ENCODE results near the gene S100PBP. TPM values are rescaled to one million over a fixed set of nuclear protein-coding genes. Genes with fewer than 3 reads are reported as not detected.
"Not testable (repeated sequence)": the region's sequence is repeated elsewhere in the genome, so short reads cannot be mapped to it uniquely, and the experiment has no call there.

The S100PBP gene
- total RNA-seq, 1 donor from 2014 or later: 59.8 TPM

DNA sequence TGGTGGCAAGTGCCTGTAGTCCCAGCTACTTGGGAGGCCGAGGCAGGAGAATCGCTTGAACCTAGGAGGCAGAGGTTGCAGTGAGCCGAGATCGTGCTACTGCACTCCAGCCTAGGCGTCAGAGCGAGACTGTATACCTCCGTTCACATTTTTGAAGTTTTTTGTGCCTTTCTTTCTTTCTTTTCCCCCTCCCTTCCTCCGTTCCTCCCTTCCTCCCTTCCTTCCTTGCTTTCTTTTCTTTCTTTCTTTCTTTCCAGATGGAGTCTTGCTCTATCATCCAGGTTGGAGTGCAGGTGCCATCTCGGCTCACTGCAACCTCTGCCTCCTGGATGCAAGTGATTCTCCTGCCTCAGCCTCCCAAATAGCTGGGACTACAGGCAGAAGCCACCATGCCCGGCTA is 88.1 kb downstream of the S100PBP start:
- intact Hi-C loops (cut with DNase I); DNase-seq (ENCODE audit: low spot score); ATAC-seq: not testable (repeated sequence)

DNA sequence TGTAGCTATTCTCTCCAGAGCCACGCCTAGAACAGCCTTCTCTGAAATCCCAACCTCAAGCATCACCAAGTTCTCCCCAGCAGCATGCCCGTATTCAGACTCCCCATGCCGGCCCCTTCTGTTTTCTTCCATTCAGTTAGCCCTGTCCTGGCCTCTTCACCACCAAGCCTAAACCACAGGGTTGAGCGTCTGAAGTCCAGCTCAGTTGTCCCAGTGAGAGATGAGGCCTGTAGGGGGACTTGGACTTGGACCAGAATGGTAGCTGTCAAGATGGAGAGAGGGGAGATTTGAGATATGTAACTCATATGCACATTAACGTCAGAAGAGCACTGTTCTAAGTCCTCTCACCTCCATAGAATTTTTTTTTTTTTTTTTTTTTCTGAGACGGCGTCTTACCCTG is 89.2 kb downstream of the S100PBP start:
- intact Hi-C loops (cut with DNase I): no loop called here
- ATAC-seq (no peak), DNase-seq (ENCODE audit: low spot score) (no peak)

DNA sequence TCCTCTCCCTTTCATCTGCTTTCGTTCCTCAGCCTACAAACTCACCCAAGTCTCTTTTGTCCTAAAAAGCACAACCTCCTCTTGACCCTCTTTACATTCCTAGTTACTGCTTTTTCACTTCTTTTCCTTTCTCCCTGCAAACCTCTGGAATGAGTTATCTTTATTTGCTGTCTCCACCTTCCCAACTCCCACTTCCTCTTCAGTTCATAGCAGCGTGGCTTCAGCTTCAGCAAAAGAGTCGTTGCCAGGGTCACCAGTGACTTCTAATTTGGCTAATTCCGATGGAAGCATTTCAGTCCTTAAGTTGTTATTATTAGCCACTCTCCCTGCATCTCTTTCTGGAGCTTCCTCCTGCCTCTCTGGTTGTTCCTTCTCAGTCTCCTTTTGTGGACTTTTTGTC is 90.0 kb downstream of the S100PBP start:
- no peak for ATAC-seq
- DNase-seq (ENCODE audit: low spot score): no peak
- intact Hi-C loops (cut with DNase I): no loop called here

Other genes with a start within 250 kb of the S100PBP start
- gene ZBTB8OS, start 167.1 kb upstream of the S100PBP start, total RNA-seq: 39.9 TPM
- gene RBBP4, start 166.4 kb upstream of the S100PBP start, total RNA-seq: 125 TPM
- gene SYNC, start 114.9 kb upstream of the S100PBP start, total RNA-seq: 9.1 TPM
- 46.8 TPM for gene YARS1, start 295 bp upstream of the S100PBP start, total RNA-seq
- 1.6 TPM for gene FNDC5, start 53.3 kb downstream of the S100PBP start, total RNA-seq
- 0.27 TPM for gene HPCA, start 68.8 kb downstream of the S100PBP start, total RNA-seq
- 12.3 TPM for gene TMEM54, start 83.7 kb downstream of the S100PBP start, total RNA-seq
- gene RNF19B, start 147.2 kb downstream of the S100PBP start, total RNA-seq: 33.3 TPM
- gene AK2, start 219.2 kb downstream of the S100PBP start, total RNA-seq: 111 TPM